ENCODE data around the gene RABAC1.

- no peak for TF ChIP-seq POLR2A (IDR thresholded peaks at IDR 0.05; ENCODE audit: low read length)
- no peak for TF ChIP-seq GATA1 (IDR thresholded peaks at IDR 0.05; ENCODE audit: low read depth, low read length)
Observed at GRCh38 chr19:41935760-41936415, 23.2 kb downstream of the RABAC1 start.

Measured in erythroblast (primary cell).